Ovary (tissue), 9 donors: Measurements from ENCODE around the gene GPR84. TPM values are rescaled to one million over a fixed set of nuclear protein-coding genes. Genes with fewer than 3 reads are reported as not detected.

Experiments
- DNase-seq, 5 donors: peaks; one replicate each; pipeline ENCODE4 v3.0.0-alpha.2; 2019 to 2020
- H3K27ac ChIP-seq, 2 donors: fragments of 200-600 bp; one replicate each; pipeline versions ENCODE4 v1.5.1 to v1.8.0; 2019 to 2022
- H3K27me3 ChIP-seq: fragments of 200-600 bp; one replicate; pipeline ENCODE4 v1.8.0; 2022
- H3K36me3 ChIP-seq: fragments of 200-600 bp; sonication (generic); one replicate; pipeline ENCODE4 v1.5.1; 2019
- H3K4me1 ChIP-seq: one replicate; pipeline ENCODE4 v1.8.1; 2013; ENCODE audit warnings: mild to moderate bottlenecking, moderate library complexity; ENCODE audit not compliant: insufficient read depth
- H3K4me3 ChIP-seq: fragments of 200-600 bp; sonication (generic); one replicate; pipeline ENCODE4 v1.5.1; 2017
- H3K9me3 ChIP-seq, 2 donors: fragments of 200-600 bp in 1 of 2; sonication (generic) in 1 of 2; one replicate each; pipeline versions ENCODE4 v1.5.1 to v1.8.1; 2013 to 2019; ENCODE audit warnings: mild to moderate bottlenecking in 1 of 2, moderate library complexity in 1 of 2
- EP300 ChIP-seq: sonication (generic); formaldehyde crosslinking; IDR thresholded peaks from one replicate; pipeline ENCODE4 v1.6.1; 2017; ENCODE audit warnings: antibody characterized with exemption
- POLR2A ChIP-seq: fragments of 450-650 bp; IDR thresholded peaks from one replicate; pipeline ENCODE4 v1.6.1; 2017; ENCODE audit warnings: antibody characterized with exemption, mild to moderate bottlenecking, moderate library complexity
- WGBS, 3 donors: extraction: QIAGEN DNeasy Blood & Tissue Kit in 1 of 3; methylation state at CpG; one replicate each; pipeline versions ENCODE4 v1.1.5 to v1.1.7; 2013 to 2017; 5-methylcytosine and 5-hydroxymethylcytosine counted together
- intact Hi-C, 4 donors: fragments of 100-400 bp; cut with DNase I; formaldehyde crosslinking; loops; one replicate each; pipeline versions ENCODE4 v1.11.0 to v1.15.1; 2022 to 2023
- polyA plus RNA-seq, 2 donors: library from polyadenylated mRNA; stranded (reverse); fragments of 200-250 nt in 1 of 2; fragments of 350-450 nt in 1 of 2; fragmentation: Illumina TruSeq in 1 of 2; extraction: RNeasy Lipid Tissue Mini Kit (QIAGEN cat#74804) in 1 of 2; gene quantifications; one replicate each; pipeline ENCODE4 v1.2.3, GENCODE V29; 2013 to 2014
- total RNA-seq, 7 donors: library from RNA; depleted of rRNA in 2 of 7; stranded (reverse); fragments of >200 nt in 2 of 7; fragmentation: NEBNext Ultra II Directional in 3 of 7; extraction: Animal tissue kit (Norgen Biotek cat#: 25700) in 3 of 7; gene quantifications; one replicate each; pipeline versions ENCODE4 v1.1.0 to v1.2.4, GENCODE V29; 2016 to 2023
- TF ChIP-seq, protein P1 (sequence below), 3 donors: fragments of 450-650 bp in 2 of 3; fragments of 200-600 bp in 1 of 3; IDR thresholded peaks; one replicate each; pipeline versions ENCODE4 v1.5.1 to v1.8.0; 2016 to 2022; ENCODE audit warnings: antibody characterized with exemption in 3 of 3, mild to moderate bottlenecking in 1 of 3
- donor health status: DM: no; HTN: no; CAD: no; lungs with moderate emphysema.
- donor health status: DM: no; HTN: no; CAD: no.
- donor health status: Bipolar disorder and iron deficiency.
- donor health status: DM: yes; HTN: yes; CAD: no.
- donor health status: DM: no; HTN: no; CAD: no.
- donor health status: DM: yes; HTN: yes; CAD: no.

Gene GPR84
- total and polyA plus RNA-seq, 9 donors = 0.12 to 3.1 (median 0.42) TPM

DNA sequence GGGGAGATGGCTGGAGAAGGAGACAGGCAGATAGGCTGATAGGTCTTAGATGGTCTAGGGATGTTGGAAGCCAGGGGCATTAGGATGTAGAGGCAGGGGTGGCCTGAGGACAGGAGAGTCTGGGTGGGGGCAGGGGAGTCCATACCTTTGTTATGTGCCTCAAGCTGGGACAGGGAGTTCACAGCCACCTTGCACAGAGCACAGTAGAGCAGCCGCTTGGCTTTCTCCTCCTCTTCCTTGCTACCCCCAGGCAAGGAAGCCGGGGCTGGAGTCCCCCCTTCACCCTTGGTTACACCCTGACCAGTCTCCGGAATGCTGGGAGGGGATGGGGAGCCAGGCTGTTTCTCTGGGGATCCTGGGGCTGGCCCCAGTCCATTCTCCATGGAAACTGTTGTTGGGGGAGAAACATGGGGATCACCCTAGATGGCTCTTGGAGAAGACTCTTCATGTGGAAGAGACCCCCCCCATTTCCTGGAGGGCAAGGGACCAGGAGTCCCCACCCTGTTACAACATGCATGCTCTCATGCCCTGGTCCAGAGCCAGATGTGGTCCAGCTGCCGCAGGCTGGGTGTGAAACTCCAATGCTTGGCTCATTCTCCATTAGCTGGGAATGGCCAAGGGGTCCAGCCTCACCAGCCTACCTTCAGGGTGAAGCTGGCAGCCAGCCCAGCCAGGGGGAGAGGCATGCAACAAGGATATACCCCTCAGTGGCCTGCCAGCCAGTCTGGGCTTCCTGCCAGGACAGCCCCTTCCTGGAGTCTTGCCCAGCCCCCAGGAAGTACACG lies 7.2 kb upstream of the GPR84 start:
- intact Hi-C loops = loop anchor here in 2 of 4 donors (10.0 kb wide), 2 partner anchors 367 to 387 kb away; partner anchors contain the start of genes HOXC10 (in 1 of the 2), HOXC8 (in 1 of the 2) and HOXC9 (in 1 of the 2)
- H3K4me1 ChIP-seq = peaks cover 12% of the 10 kb centered on the region
- H3K4me3 ChIP-seq = no peak overlapping the region
- peak; percentile 69 to 82 (median 78) for DNase-seq
- H3K27ac ChIP-seq = peak overlapping the region in 1 of 2 donors; percentile 62
- H3K27me3 ChIP-seq = no peaks in the 10 kb centered on the region
- no peaks in the 10 kb centered on the region for H3K9me3 ChIP-seq
- H3K36me3 ChIP-seq = no peaks in the 10 kb centered on the region
- TF ChIP-seq, protein P1, sequence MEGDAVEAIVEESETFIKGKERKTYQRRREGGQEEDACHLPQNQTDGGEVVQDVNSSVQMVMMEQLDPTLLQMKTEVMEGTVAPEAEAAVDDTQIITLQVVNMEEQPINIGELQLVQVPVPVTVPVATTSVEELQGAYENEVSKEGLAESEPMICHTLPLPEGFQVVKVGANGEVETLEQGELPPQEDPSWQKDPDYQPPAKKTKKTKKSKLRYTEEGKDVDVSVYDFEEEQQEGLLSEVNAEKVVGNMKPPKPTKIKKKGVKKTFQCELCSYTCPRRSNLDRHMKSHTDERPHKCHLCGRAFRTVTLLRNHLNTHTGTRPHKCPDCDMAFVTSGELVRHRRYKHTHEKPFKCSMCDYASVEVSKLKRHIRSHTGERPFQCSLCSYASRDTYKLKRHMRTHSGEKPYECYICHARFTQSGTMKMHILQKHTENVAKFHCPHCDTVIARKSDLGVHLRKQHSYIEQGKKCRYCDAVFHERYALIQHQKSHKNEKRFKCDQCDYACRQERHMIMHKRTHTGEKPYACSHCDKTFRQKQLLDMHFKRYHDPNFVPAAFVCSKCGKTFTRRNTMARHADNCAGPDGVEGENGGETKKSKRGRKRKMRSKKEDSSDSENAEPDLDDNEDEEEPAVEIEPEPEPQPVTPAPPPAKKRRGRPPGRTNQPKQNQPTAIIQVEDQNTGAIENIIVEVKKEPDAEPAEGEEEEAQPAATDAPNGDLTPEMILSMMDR (IDR thresholded peaks at IDR 0.05) = no peak
- TF ChIP-seq EP300 (no peak), POLR2A (no peak)
- 35 to 49% (median 41%) methylated on average over 5 of the region's 5 CpGs for WGBS, 3 donors

DNA sequence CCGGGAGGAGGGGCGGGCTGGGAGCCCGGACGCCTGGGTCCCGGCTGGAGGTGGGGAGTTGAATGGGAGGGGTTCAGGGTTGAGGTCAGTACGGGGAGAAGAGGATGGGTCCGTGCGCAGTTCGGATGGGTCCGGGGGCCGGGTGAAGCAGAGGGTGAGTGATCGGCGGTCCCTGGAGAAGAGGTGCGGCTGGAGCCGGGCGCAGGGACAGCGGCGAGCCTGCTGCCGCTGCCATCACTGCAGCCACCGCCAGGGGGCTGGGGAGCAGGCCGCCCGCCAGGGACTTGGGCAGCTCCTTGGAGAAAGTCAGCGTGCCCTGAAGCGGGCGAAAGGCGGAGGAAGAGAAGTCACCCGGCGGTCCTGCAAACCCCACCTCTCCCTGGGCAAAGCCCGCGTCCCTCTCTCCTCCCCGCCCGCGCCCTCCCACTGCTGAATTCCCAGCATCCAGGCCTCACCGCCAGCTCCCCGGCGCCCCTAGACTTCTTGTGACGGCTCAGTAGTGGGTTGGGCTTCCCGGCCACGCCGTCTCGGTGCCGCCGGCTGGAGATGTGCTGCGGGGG lies 6.0 kb upstream of the GPR84 start:
- peak; percentile 79 to 90 (median 87) for DNase-seq
- TF ChIP-seq, protein P1 (IDR thresholded peaks at IDR 0.05) = peak; percentile 90 to 96 (median 95)
- no peak for TF ChIP-seq EP300
- peak; percentile 34 for TF ChIP-seq POLR2A
- Histone ChIP-seq H3K27ac (peak overlapping the region; percentile 22 to 76), H3K9me3 (no peaks in the 10 kb centered on the region), H3K27me3 (no peaks in the 10 kb centered on the region), H3K4me3 (peak overlapping the region; percentile 42), H3K36me3 (no peaks in the 10 kb centered on the region), H3K4me1 (peaks cover 12% of the 10 kb centered on the region)
- 1 to 19% (median 2%) methylated on average over 27 to 44 of the region's 44 CpGs for WGBS, 3 donors
- intact Hi-C loops = loop anchor here in 2 of 4 donors (10.0 kb wide), 2 partner anchors 365 to 385 kb away; partner anchors contain the start of genes HOXC10 (in 1 of the 2), HOXC8 (in 1 of the 2) and HOXC9 (in 1 of the 2)

DNA sequence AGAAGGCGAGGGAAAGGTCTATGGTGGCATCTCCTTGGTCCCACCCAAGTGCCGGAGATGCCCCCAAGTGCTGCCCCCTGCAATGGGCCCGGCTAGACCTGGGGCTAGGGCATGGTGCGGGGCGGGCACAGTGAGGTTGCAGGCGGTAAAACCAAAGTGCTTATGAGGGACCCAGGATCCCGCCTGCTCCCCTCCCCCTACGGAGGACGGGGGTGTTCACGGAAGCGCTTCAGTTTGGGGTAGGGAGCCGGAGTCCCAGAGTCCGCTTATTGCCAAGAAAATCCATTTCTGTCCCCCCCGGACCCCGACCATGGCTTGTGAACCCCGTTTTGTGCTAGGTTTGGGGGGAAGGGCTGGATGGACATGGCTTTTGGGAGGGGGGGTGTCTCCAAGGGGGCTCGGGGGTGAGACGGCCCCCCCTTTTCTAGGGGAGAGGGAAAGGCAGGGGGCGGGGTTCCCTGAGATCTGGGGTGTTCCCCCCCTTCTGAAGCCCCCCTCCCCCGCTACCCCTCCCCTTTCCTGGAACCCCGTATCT lies 5.4 kb upstream of the GPR84 start:
- Histone ChIP-seq H3K27ac (peak overlapping the region; percentile 67 to 76), H3K27me3 (no peaks in the 10 kb centered on the region), H3K36me3 (no peaks in the 10 kb centered on the region), H3K4me3 (peak overlapping the region; percentile 42), H3K4me1 (peaks cover 12% of the 10 kb centered on the region), H3K9me3 (no peaks in the 10 kb centered on the region)
- TF ChIP-seq, protein P1 (IDR thresholded peaks at IDR 0.05) = no peak
- TF ChIP-seq POLR2A (no peak), EP300 (no peak)
- intact Hi-C loops = loop anchor here (5.0 to 10.0 kb wide), 3 partner anchors 37 to 385 kb away; partner anchors contain the start of genes HOXC8 (in 3 of the 4), HOXC9 (in 3 of the 4) and HOXC10 (in 2 of the 4)
- 14 to 16% (median 14%) methylated on average over 18 to 20 of the region's 21 CpGs for WGBS, 3 donors
- peak; percentile 44 to 71 (median 65) for DNase-seq
